ENCODE data around the gene ENTPD6. TPM values are rescaled to one million over a fixed set of nuclear protein-coding genes. Genes with fewer than 3 reads are reported as not detected.

ENTPD6 gene
- total RNA-seq, 1 experiment from 2014 or later = 86.6 TPM

GRCh38 chr20:25199473-25200260, 4.2 kb downstream of the ENTPD6 start:
- no peak for DNase-seq
- Mint-ChIP-seq H3K36me3 (ENCODE audit: insufficient read depth, unreplicated experiment) (no peaks in the 10 kb centered on the region), H3K4me1 (ENCODE audit: low read depth, unreplicated experiment) (no peaks in the 10 kb centered on the region), H3K27me3 (ENCODE audit: insufficient read depth, unreplicated experiment) (no peaks in the 10 kb centered on the region), H3K27ac (ENCODE audit: unreplicated experiment) (no peak overlapping the region), H3K4me3 (ENCODE audit: unreplicated experiment) (no peak overlapping the region), H3K9me3 (ENCODE audit: unreplicated experiment) (no peaks in the 10 kb centered on the region)
- BruUV-seq (replicated peaks) = no TSS peak
- H3K36me3 ChIP-seq (ENCODE audit: control insufficient read depth, insufficient read depth, low read length) = peaks cover 1% of the 10 kb centered on the region; the same call in 1 of the 2 replicates
- ChIA-PET POLR2A (no interaction called here), CTCF (no interaction called here)
- intact Hi-C loops (cut with micrococcal nuclease; ENCODE audit: unreplicated experiment) = no loop called here
- H3K4me1 ChIP-seq = peaks cover 4% of the 10 kb centered on the region; the same call in 1 of the 2 replicates
- TF ChIP-seq CTCF (IDR thresholded peaks at IDR 0.05; ENCODE audit: insufficient read depth in 1 of 2, low read depth in 1 of 2, low read length in 1 of 2, severe bottlenecking in 1 of 2, unreplicated experiment in 1 of 2) = no peak
- no peaks in the 10 kb centered on the region for H3K9me3 ChIP-seq
- no peak overlapping the region for H3K4me3 ChIP-seq (ENCODE audit: low read depth, low read length)
- H3K27me3 ChIP-seq (replicated peaks; ENCODE audit: control insufficient read depth, insufficient read depth, low read length) = no peaks in the 10 kb centered on the region

DNA sequence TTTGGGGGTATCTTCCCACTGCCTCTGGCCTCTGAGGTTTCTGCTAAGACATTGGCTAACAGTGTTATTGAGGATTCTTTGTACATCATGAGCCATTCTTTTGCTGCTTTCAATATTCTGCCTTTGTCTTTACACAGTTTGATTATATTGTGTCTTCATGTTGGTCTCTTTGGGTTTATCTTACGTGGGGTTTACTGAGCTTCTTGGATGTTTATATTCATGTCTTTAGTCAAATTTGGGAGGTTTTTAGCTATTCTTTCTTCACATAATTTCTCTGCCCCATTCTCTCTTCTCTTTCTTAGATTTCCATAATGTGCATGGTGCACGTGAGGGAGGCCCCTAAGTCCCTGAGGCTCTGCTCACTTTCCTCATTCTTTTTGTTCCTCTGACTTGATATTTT, 7.6 kb downstream of the ENTPD6 start:
- Histone ChIP-seq H3K27me3 (replicated peaks; ENCODE audit: control insufficient read depth, insufficient read depth, low read length) (no peaks in the 10 kb centered on the region), H3K4me3 (ENCODE audit: low read depth, low read length) (no peak overlapping the region), H3K9me3 (no peaks in the 10 kb centered on the region), H3K36me3 (ENCODE audit: control insufficient read depth, insufficient read depth, low read length) (peaks cover 1% of the 10 kb centered on the region; the same call in 1 of the 2 replicates), H3K4me1 (no peaks in the 10 kb centered on the region)
- Mint-ChIP-seq H3K9me3 (ENCODE audit: unreplicated experiment) (no peaks in the 10 kb centered on the region), H3K27ac (ENCODE audit: unreplicated experiment) (no peak overlapping the region), H3K4me1 (ENCODE audit: low read depth, unreplicated experiment) (peaks cover 4% of the 10 kb centered on the region), H3K27me3 (ENCODE audit: insufficient read depth, unreplicated experiment) (no peaks in the 10 kb centered on the region), H3K4me3 (ENCODE audit: unreplicated experiment) (no peak overlapping the region), H3K36me3 (ENCODE audit: insufficient read depth, unreplicated experiment) (peaks cover 10% of the 10 kb centered on the region)
- intact Hi-C loops (cut with micrococcal nuclease; ENCODE audit: unreplicated experiment) = no loop called here
- BruUV-seq (replicated peaks) = no TSS peak
- ChIA-PET POLR2A (interaction anchor here (0.6 kb wide), 1 partner anchor 187 kb away, joined by 4 read pairs; no protein-coding TSS in a partner anchor), CTCF (no interaction called here)
- no peak for DNase-seq
- TF ChIP-seq CTCF (IDR thresholded peaks at IDR 0.05; ENCODE audit: insufficient read depth in 1 of 2, low read depth in 1 of 2, low read length in 1 of 2, severe bottlenecking in 1 of 2, unreplicated experiment in 1 of 2) = no peak

GRCh38 chr20:25203871-25204320, 8.4 kb downstream of the ENTPD6 start:
- Mint-ChIP-seq H3K27me3 (ENCODE audit: insufficient read depth, unreplicated experiment) (no peaks in the 10 kb centered on the region), H3K9me3 (ENCODE audit: unreplicated experiment) (no peaks in the 10 kb centered on the region), H3K36me3 (ENCODE audit: insufficient read depth, unreplicated experiment) (peaks cover 11% of the 10 kb centered on the region), H3K4me1 (ENCODE audit: low read depth, unreplicated experiment) (peaks cover 5% of the 10 kb centered on the region), H3K27ac (ENCODE audit: unreplicated experiment) (no peak overlapping the region), H3K4me3 (ENCODE audit: unreplicated experiment) (no peak overlapping the region)
- no peaks in the 10 kb centered on the region for H3K4me1 ChIP-seq
- DNase-seq = no peak
- ChIA-PET CTCF (no interaction called here), POLR2A (no interaction called here)
- no peak overlapping the region for H3K4me3 ChIP-seq (ENCODE audit: low read depth, low read length)
- TF ChIP-seq CTCF (IDR thresholded peaks at IDR 0.05; ENCODE audit: insufficient read depth in 1 of 2, low read depth in 1 of 2, low read length in 1 of 2, severe bottlenecking in 1 of 2, unreplicated experiment in 1 of 2) = no peak
- no peaks in the 10 kb centered on the region for H3K27me3 ChIP-seq (replicated peaks; ENCODE audit: control insufficient read depth, insufficient read depth, low read length)
- intact Hi-C loops (cut with micrococcal nuclease; ENCODE audit: unreplicated experiment) = no loop called here
- BruUV-seq (replicated peaks) = no TSS peak
- H3K9me3 ChIP-seq = no peaks in the 10 kb centered on the region
- no peaks in the 10 kb centered on the region; the same call in 1 of the 2 replicates for H3K36me3 ChIP-seq (ENCODE audit: control insufficient read depth, insufficient read depth, low read length)

Data from Caco-2 (cell line).